ENCODE data around the gene ZNF467. TPM values are rescaled to one million over a fixed set of nuclear protein-coding genes. Genes with fewer than 3 reads are reported as not detected.

Gene ZNF467
- total and polyA plus RNA-seq, 11 donors = 2.6 to 9.5 (median 4.7) TPM

DNA sequence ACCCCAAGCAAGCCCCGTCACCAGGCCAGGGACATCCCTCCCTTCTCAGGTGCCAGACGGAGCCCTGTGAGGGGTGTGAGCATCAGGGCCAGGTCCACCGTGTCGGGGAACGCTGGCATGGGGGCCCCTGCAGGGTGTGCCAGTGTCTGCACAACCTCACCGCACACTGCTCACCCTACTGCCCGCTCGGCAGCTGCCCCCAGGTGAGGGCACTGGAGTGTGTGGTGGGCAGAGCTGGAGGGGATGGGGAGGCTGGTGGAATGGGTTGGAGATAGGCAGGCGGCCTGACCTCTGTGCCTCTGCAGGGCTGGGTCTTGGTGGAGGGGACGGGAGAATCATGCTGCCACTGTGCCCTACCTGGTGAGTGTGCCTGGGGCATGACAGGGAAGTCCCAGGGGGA is 19.9 kb upstream of the ZNF467 start:
- H3K4me3 ChIP-seq = no peak overlapping the region
- peaks cover 0 to 10% (median 0%) of the 10 kb centered on the region in 12 donors for H3K4me1 ChIP-seq
- intact Hi-C loops (cut with DNase I) = no loop called here
- TF ChIP-seq, protein P1, sequence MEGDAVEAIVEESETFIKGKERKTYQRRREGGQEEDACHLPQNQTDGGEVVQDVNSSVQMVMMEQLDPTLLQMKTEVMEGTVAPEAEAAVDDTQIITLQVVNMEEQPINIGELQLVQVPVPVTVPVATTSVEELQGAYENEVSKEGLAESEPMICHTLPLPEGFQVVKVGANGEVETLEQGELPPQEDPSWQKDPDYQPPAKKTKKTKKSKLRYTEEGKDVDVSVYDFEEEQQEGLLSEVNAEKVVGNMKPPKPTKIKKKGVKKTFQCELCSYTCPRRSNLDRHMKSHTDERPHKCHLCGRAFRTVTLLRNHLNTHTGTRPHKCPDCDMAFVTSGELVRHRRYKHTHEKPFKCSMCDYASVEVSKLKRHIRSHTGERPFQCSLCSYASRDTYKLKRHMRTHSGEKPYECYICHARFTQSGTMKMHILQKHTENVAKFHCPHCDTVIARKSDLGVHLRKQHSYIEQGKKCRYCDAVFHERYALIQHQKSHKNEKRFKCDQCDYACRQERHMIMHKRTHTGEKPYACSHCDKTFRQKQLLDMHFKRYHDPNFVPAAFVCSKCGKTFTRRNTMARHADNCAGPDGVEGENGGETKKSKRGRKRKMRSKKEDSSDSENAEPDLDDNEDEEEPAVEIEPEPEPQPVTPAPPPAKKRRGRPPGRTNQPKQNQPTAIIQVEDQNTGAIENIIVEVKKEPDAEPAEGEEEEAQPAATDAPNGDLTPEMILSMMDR (IDR thresholded peaks at IDR 0.05) = no peak
- no peak for TF ChIP-seq POLR2A (IDR thresholded peaks at IDR 0.05)
- DNase-seq (no peak), ATAC-seq (no peak)
- H3K36me3 ChIP-seq = no peaks in the 10 kb centered on the region
- H3K9me3 ChIP-seq = no peaks in the 10 kb centered on the region
- 84 to 98% (median 90%) methylated on average over 5 to 10 of the region's 10 CpGs for WGBS, 4 donors
- H3K27me3 ChIP-seq = peaks cover 0 to 44% (median 28%) of the 10 kb centered on the region in 9 donors
- H3K27ac ChIP-seq = no peak overlapping the region

DNA sequence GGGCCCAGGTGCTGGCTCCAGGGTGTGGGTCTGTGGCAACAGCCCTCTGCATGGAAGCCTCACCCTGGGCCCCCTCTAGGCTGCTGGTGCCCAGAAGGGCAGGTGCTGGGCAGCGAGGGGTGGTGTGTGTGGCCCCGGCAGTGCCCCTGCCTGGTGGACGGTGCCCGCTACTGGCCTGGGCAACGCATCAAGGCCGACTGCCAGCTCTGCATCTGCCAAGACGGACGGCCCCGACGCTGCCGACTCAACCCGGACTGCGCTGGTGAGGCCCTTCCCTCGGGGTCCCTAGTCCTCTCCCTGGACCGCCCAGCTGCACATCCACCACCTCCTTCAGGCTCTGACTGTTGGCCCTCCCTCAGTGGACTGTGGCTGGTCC is 18.8 kb upstream of the ZNF467 start:
- no peak overlapping the region for H3K27ac ChIP-seq
- H3K9me3 ChIP-seq = no peaks in the 10 kb centered on the region
- 90 to 96% (median 91%) methylated on average over 11 to 15 of the region's 15 CpGs for WGBS, 4 donors
- no peak for ATAC-seq
- intact Hi-C loops (cut with DNase I) = no loop called here
- peaks cover 0 to 19% (median 6%) of the 10 kb centered on the region in 12 donors for H3K4me1 ChIP-seq
- no peak for DNase-seq
- H3K36me3 ChIP-seq = no peaks in the 10 kb centered on the region
- peaks cover 3 to 47% (median 28%) of the 10 kb centered on the region in 9 donors for H3K27me3 ChIP-seq
- TF ChIP-seq, protein P1 (IDR thresholded peaks at IDR 0.05) = no peak
- no peak for TF ChIP-seq POLR2A (IDR thresholded peaks at IDR 0.05)
- no peak overlapping the region for H3K4me3 ChIP-seq

DNA sequence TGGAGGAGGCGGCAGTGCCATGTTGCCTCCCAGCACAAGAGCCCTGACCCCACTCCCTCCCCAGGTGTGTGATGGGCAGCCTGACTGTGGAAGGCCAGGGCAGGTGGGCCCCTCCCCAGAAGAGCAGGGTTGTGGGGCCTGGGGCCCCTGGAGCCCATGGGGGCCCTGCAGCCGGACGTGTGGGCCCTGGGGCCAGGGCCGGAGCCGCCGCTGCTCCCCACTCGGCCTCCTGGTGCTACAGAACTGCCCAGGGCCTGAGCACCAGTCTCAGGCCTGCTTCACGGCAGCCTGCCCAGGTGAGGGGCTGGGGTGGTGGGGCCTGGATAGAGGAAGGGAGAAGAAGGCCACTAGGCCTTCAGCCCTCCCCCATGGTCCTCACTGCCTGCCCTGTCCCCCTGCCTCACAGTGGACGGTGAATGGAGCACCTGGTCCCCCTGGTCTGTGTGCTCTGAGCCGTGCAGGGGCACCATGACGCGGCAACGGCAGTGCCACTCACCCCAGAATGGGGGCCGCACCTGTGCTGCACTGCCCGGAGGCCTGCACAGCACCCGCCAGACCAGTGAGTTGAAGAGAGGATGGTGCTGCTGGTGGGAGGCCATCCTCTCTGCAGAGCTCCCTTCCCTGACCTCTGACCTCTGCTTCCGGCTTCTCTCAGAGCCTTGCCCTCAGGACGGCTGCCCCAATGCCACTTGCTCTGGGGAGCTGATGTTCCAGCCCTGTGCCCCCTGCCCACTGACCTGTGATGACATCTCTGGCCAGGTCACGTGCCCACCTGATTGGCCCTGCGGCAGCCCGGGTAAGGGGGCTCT is 18.2 kb upstream of the ZNF467 start:
- DNase-seq (no peak), ATAC-seq (no peak)
- no peak overlapping the region for H3K4me3 ChIP-seq
- H3K9me3 ChIP-seq = no peaks in the 10 kb centered on the region
- WGBS, 4 donors = 96 to 97% (median 96%) methylated on average over 6 to 21 of the region's 21 CpGs
- H3K4me1 ChIP-seq = peaks cover 0 to 20% (median 6%) of the 10 kb centered on the region in 12 donors
- TF ChIP-seq, protein P1 (IDR thresholded peaks at IDR 0.05) = no peak
- no peak for TF ChIP-seq POLR2A (IDR thresholded peaks at IDR 0.05)
- H3K27me3 ChIP-seq = peaks cover 3 to 47% (median 28%) of the 10 kb centered on the region in 9 donors
- no peaks in the 10 kb centered on the region for H3K36me3 ChIP-seq
- H3K27ac ChIP-seq = no peak overlapping the region
- intact Hi-C loops (cut with DNase I) = no loop called here

DNA sequence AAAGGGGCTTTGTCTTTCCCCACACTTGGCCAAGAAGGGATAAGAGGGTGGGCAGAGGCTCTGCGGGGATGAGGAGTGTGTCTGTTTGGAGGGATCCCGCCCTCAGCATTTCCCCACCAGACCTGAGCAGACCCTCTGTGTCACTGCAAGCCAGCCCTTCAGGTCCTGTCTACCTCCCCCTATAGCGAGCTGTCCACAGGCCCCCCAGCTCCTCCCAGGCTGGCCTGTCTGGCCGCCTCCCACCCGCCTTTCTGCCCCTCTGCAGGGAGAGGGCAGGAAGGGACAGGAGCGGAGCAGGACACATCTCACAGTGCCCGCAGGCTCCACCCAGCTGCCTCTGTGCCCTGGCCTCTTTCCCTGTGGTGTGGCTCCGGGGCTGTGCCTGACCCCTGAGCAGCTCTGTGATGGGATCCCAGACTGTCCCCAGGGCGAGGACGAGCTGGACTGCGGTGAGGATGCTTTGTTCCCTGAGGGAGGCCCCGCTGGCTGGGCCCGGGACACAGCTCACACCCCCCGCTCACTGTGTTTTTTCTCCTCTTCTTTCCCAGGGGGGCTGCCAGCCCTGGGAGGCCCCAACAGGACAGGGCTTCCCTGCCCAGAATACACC is 17.5 kb upstream of the ZNF467 start:
- H3K4me3 ChIP-seq = no peak overlapping the region
- H3K27me3 ChIP-seq = peaks cover 3 to 47% (median 28%) of the 10 kb centered on the region in 9 donors
- ATAC-seq (no peak), DNase-seq (no peak)
- H3K4me1 ChIP-seq = peaks cover 0 to 20% (median 6%) of the 10 kb centered on the region in 12 donors
- H3K9me3 ChIP-seq = no peaks in the 10 kb centered on the region
- TF ChIP-seq POLR2A (IDR thresholded peaks at IDR 0.05) = no peak
- TF ChIP-seq, protein P1 (IDR thresholded peaks at IDR 0.05) = no peak
- H3K27ac ChIP-seq = no peak overlapping the region
- no peaks in the 10 kb centered on the region for H3K36me3 ChIP-seq
- intact Hi-C loops (cut with DNase I) = no loop called here
- 87 to 94% (median 92%) methylated on average over 14 of the region's 14 CpGs for WGBS, 4 donors
